ENCODE results near the gene PRF1.
"Not testable (repeated sequence)": the region's sequence is repeated elsewhere in the genome, so short reads cannot be mapped to it uniquely, and the experiment has no call there.

PRF1 gene

DNA sequence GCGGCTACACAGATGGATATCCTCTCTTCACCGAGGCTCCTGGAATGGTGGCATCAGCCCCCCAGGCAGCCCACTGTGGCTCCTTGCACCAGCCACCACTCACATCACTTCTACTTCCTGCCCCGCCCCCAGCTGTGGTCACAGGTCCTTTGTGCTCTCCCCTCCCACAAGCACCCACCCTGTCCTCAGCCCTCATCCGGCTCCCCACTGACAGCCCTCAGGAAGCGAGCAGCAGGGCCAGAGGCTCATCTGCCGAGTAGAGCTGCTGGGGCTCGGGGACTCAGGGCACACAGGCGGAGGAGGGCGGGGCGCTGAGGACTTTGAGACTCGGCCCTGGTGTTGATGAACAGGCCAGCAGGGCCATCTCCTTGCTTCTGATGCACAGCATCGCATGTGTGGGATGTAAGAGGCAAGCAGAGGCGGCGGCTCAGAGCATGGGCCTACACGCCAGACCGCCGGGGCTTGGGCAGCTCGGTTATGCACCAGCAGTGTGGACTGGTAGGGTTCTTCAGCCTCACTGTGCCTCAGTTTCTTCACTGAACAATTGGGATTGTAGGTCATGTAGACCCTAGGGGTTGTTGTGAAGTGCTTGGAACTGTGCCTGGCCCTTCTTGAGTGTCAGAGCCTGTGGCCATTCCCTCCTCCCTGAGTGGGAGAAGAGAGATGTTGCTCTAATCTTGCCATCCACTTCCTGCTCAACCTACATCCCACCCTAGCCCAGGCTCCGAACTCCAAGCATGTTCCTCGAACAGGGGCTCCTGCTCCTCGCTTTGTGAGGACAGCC lies at the start of gene PRF1:
TSS of gene PRF1 (minus strand) at position 77 of the 784 bp plus-strand sequence. CDS start 1,839 bp downstream, outside the sequence.
- DNase-seq = peak; percentile 85

DNA sequence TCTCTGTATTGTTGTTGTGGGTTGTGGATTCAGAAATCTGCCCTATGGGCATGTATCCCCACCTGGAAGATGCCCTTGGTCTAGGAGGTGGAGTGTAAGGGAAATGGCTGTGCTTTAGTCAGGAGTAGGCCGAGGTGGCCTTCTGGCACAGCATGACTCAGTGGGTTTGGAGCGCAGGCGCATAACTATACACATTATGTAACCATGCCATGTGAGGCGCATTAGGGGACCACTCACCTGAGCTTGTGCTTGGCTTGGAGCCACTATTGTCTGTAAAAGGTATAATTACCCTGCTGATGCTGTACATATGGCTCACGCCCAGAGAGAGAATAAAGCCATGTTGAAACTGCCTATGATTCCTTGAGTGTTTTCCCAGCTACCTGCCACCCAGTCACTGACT lies 49.1 kb upstream of the PRF1 start:
- DNase-seq = peak in 1 of 2 donors; percentile 20

DNA sequence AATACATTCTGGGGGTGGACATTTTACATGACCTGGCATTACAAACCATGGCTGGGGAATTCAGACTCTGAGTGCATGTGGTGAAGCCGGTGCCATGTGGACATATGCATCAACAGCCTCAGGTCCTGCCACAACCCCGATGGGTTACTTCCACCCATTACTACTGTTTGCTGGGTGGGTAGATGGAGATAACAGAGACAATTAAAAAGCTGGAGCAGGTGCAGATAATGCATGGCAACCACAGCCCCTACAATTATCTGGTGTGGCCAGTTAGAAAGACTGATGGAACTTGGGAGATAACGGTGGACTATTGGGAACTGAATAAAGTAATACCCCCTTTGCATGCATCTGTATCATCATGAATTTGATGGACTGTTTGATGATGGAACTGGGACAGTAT lies 48.2 kb upstream of the PRF1 start:
- DNase-seq = no peak

DNA sequence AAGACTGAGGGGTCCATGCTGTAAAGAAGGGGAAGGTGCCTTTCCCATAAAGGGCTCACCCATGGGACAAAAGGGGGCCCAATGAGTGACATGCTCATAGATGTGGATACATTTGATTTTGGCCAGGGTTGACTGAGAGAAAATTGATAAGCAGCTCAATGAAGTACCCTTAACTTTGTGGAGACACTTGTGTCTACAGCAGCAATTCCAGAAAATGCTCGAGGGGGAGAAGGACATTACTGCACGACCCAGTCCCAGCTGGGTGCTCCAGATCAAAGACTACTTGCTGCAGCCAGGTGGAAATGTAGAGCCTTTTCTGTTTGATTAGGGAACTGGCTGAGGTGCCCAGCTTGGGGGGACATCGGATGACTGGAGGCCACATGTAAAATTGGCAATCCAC lies 47.6 kb upstream of the PRF1 start:
- DNase-seq = no peak

DNA sequence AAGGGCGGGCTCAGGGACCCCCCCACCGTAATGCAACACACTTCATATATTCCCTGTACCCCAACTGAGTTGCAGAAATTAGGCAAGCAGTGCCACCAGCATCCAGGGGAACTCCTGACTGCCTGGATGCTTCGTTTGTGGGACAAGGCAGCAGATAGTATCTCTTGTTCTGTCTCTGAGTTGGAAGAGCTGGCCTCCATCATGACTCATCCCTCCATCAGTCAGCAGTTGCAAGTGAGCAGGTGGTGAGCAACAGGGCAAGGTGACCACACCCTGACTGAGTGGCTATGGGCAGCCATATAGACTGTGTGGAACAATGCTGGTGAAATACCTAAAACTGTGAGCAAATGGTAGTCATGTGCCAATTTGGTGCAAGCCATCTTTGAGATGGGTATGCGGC lies 47.0 kb upstream of the PRF1 start:
- no peak for DNase-seq

DNA sequence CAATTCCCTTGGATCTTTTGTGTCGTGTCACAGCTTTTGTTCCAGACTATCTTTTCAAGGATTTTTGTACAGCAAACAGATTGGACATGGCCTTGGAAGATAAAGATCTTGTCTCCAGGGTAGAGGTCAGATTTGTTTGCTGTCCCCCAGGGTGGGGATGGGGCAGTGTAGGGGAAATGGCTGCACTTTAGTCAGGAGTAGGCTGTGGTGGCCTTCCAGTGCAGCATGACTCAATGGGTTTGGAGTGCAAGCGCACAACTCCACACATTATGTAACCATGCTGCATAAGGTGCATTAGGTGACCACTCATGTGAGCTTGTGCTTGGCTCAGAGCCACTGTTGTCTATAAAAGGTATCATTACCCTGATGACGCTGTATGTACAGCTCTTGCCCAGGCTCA lies 45.9 kb upstream of the PRF1 start:
- no peak for DNase-seq

DNA sequence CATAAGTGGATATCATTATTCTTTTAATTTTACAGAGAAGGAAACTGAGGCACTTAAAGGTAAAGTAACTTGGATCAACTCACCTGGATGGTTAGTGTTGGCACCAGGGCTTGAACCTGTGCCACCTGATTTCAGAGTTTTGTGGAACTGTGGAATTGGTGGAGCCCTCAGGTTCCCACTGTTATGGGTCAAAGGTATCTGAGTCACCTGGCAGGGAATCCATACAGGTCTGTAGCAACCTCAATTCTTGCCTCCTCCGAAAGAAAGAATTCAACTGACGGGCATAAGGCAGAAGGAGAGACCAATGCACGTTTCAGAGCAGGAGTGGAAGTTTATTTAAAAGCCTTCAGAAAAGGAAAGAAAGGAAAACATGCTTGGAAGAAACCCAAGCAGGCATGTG lies 44.5 kb upstream of the PRF1 start:
- DNase-seq = no peak

DNA sequence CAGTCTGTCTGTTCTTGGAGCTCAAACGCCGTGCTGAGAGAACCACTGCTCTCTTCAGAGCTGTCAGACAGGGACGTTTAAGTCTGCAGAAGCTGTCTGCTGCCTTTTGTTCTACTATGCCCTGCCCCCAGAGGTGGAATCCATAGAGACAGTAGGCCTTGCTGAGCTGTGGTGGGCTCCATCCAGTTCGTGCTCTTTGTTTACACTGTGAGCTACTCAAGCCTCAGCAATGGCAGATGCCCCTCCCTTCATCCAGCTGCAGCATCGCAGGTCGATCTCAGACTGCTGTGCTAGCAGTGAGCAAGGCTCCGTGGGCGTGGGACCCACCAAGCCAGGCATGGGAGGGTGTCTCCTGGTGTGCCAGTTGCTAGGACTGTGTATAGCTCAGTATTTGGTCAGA lies 42.4 kb upstream of the PRF1 start:
- not testable (repeated sequence) for DNase-seq

DNA sequence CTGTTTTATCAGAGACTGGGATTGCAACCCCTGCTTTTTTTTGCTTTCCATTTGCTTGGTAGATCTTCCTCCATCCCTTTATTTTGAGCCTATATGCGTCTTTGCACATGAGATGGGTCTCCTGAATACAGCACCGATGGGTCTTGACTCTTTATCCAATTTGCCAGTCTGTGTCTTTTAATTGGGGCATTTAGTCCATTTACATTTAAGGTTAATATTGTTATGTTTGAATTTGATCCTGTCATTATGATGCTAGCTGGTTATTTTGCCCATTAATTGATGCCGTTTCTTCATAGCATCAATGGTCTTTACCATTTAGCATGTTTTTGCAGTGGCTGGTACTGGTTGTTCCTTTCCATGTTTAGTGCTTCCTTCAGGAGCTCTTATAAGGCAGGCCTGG lies 40.7 kb upstream of the PRF1 start:
- DNase-seq = not testable (repeated sequence)

DNA sequence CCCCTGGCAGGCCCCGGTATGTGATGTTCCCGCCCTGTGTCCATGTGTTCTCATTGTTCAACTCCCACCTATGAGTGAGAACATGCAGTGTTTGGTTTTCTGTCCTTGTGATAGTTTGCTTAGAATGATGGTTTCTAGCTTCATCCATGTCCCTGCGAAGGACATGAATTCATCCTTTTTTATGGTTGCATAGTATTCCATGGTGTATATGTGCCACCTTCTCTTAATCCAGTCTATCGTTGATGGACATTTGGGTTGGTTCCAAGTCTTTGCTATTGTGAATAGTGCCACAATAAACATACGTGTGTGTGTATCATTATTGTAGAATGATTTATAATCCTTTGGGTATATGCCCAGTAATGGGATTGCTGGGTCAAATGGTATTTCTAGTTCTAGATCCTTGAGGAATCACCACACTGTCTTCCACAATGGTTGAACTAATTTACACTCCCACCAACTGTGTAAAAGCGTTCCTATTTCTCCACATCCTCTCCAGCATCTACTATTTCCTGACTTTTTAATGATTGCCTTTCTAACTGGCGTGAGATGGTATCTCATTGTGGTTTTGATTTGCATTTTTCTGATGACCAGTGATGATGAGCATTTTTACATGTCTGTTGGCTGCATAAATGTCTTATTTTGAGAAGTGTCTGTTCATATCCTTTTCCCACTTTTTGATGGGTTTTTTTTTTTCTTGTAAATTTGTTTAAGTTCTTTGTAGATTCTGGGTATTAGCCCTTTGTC lies 37.3 kb upstream of the PRF1 start:
- not testable (repeated sequence) for DNase-seq

DNA sequence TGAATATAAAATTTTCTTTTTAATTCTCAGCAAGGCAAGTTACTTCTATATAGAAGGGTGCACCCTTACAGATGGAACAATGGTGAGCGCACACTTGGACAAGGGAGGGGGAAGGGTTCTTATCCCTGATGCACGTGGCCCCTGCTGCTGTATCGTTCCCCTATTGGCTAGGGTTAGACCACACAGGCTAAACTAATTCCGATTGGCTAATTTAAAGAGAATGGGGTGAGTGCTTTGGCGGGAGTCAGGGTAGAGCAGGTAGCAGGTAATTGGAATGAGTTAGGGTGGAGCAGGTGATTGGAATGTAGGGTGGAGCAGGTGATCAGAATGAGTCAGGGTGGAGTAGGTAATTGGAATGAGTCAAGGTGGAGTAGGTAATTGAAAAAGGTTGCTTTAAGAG lies 32.0 kb upstream of the PRF1 start:
- not testable (repeated sequence) for DNase-seq

DNA sequence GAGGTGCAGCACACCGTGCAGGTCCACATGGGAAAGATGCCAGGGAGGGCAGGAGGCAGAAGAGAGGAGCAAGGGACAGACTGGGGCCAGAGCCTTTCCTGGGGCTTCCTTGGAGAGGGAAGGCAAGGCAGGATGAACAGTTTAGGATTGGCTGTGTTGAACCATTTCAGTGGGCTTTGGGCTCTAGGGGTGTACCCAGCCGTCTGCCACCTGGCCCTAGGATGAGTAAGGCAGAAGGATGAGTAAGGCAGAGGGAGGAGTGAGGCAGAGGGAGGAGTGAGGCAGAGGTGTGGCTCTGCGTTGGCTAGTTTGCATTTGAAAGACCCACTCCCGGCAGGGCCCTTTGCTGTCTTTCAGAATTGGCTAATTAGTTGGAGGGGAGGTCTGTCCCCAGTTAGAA lies 31.5 kb upstream of the PRF1 start:
- DNase-seq = no peak

DNA sequence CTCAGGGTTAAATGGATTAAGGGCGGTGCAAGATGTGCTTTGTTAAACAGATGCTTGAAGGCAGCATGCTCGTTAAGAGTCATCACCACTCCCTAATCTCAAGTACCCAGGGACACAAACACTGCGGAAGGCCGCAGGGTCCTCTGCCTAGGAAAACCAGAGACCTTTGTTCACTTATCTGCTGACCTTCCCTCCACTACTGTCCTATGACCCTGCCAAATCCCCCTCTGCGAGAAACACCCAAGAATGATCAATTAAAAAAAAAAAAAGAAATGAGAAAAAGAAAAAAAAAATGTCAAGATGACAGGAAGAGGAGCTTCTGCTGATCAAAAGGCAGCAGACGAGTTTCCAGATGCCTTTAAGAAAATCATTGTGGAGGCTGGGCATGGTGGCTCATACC lies 29.2 kb upstream of the PRF1 start:
- not testable (repeated sequence) for DNase-seq

DNA sequence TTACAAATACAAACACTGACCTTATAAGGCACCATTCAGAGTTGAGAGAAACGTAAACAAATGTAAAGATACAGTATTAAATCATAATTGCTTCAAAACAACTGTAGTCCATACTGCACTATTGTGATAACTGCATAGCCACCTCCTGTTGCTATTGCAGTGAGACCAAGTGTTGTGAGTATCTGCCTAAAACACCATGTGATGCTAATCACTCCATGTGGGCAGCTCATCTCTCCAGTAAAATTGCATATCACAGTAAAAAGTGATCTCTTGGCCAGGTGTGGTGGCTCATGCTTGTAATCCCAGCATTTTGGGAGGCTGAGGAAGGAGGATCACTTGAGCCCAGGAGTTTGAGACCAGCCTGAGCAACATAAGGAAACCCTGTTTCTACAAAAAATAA lies 26.8 kb upstream of the PRF1 start:
- no peak for DNase-seq

DNA sequence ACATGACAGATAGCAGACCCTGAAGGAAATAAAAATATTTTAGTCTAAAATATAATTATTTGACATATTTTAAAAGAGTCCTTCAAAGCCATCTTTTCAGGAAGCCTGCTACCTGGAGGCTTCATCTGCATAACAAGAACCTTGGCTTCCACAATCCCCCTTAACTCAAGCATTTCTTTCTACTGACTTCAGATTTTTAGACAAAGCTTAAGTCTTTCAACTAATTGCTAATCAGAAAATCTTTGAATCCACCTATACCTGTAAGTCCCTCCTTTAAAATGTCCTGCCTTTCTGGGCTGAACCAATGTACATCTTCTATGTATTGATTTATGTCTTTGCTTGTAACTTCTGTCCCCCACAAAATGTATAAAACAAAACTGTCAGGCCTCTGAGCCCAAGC lies 23.5 kb upstream of the PRF1 start:
- DNase-seq = no peak

DNA sequence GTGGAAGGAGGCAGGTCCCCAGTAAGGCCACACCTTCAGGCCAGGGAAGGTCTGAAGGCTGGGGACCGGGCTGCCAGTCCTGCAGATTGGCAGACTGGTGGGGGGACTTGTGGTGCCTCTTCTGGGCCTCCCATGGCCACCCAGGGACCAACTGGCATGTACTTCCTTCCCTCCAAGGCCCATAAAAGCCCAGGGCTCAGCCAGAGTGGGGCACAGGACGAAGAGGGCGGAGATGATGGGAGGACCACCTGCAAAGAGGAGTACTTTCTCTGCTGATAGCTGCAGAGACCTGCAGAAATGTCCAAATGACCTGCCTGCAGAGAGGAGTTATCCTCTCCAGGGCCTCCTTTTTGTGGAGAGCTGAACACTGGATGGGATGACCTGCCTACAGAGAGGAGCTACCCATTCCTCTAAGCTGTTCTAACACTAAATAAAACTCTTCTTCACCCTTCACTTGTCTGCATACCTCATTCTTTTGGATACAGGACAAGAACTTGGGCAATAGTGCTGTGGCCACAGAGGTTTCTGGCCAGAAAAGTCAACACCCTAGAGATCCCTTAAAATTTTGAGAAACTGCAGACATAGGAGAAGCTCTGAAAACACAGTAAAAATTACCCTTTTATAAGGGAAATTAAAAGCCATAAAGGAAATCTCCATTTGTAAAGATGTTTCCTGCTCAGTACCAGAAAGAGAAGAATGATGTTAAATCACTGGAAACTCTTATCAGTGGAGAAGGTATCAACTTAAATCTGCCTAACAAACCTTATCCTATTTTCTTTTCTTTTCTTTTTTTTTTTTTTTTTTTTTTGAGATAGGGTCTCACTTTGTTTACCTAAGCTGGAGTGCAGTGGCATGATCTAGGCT lies 20.7 kb upstream of the PRF1 start:
- no peak for DNase-seq

DNA sequence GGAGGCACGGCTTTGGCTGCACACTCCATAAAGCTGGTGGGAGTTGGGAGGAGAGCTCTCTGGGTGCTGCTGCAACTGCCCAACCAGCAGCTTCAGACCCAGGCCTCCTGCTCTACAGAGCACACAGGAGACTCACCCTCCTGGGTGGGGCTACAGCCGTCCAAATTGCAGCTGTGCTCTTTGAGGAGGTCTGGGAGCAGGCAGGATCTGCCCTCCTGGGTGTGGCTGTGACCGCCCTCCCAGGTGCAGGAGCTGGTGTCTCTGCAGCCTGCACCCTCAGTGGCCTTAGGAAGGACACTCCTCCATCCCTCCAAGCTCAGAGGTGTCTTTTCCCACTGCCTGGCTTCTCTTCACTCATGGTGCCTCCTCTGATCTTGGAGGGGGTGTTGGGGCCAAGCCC lies 20.0 kb upstream of the PRF1 start:
- no peak for DNase-seq

DNA sequence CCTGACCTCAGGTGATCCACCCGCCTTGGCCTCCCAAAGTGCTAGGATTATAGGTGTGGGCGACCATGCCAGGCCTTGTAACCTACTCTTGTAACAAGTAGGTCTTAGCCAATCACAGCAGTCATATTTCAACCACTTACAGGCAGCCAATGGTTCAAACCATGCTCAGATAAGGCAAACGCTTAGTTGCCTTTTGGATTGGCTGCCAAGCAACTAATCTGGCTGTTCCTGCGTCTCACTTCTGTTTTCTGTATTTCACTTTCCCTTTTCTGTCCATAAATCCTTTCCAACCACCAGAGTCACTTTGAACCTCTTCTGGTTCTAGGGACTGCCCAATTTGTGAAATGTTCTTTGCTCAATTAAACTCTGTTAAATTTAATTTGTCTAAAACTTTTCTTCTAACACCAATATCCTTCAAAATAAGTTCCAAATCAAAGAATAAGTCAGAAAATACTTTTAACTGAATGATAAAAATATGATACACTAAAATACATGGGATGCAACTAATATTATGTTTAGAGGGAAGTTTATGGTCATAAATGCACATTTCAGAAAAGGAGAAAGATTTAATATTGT lies 19.1 kb upstream of the PRF1 start:
- no peak for DNase-seq

DNA sequence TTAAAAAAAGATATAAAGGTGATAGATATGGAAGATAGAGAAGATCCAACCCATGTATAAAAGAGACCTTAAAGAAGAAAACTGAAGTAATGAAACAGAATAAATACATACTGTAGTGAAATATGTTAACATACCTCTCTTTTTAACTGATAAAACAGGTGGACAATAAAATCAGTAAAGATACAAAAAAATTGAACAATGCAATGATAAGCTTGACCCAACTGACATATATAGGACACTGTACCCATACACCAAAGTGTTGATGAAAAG lies 17.4 kb upstream of the PRF1 start:
- DNase-seq = no peak

DNA sequence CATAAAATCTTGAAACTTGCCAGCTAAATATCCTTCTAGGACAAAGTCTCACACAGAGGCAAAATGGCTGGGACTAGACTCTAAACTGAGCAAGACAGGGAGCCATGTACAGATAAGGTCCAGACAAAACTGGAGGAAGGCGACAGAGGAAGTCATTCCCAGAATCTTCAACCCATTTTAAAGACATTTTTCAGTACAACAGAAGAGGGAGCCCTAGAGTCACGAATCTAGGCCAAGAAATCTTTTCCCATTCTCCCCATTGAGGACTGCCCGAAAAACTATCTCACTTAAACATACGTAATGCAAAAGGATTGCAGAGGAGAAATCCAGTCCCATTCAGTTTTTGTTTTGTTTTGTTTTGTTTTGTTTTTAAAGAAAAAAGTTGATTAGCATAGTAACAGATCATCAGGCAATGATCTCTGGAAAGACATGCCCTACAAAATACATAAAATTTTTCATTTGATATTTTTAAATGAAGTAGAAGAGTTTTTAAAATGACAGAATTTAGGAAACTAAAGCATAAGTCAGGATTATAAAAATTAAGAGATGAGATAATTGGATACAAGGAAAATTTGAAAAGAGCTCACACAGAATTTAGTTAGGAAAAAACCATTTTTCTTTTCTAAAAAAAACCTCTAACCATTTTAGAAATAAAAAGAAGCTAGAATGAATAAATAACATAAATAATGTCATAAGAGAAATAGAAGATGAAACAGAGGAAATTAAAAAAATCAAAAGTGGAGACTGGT lies 16.9 kb upstream of the PRF1 start:
- DNase-seq = no peak

DNA sequence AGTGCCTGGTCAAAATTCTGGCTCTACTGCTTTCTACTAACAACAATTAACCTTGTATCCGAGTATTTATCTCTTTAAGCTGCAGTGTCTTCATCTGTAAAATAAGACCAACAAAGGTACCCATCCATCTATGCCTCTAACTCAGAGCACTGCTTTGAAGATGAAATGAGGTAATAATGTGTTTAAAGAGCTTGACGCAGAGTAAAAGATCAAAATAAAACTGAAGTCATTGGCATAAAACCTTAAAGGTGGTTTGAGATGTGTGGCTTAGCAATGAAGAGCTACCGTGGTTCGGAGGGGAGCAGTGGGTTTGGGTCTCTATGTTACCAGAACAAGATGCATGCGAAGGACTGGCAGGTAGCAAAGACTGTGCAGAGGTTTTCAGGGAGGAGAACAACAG lies 16.1 kb upstream of the PRF1 start:
- DNase-seq = no peak

DNA sequence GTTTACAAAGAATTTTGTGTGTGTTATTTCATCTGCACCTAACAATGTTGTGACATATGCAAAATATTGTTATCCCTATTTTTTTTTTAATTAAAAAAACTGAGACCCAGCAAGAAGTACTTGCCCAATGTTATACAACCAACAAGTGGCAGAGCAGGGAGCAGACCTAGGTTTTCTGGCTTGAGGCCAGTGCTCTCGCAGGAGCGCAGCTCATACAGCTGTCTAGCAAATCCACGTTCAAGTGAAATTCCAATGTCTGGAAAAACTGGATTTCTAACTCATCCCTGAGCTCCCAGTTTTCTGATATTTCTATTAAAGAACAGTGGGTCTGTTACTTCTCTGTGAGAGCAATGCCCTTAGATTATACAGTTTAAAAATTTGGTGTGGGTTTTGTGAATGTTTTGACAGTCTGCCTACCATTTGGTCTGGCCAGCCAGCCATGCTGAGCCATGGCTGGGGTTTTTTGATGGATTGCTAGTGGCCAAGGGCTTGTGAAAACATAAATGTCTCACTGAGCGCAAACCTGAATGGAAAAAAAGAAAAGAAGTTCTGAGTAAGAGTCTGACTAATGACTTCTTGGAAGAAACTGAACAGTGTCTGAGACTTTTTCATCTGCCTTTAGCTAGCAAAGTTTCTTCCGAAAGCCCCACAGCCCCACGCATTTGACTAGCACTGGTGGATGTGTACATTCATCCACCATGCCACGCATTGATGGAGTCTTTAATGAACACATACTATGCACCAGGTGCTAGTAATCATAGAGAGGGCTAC lies 15.4 kb upstream of the PRF1 start:
- DNase-seq = no peak

All from CD4-positive, alpha-beta T cell treated with Interferon alpha-2 for 1 hour (primary cell).